PC-3 (cell line): ENCODE data around the gene TAS2R60.

ENCODE experiments used
- CTCF ChIP-seq: fragments of 300-600 bp; sonication (generic); conservative IDR thresholded peaks from 2 replicates; pipeline ENCODE4 v1.5.1; 2017; ENCODE audit warnings: antibody characterized with exemption, low read depth, mild to moderate bottlenecking, low read length
- EZH2 ChIP-seq: fragments of 300-600 bp; sonication (generic); IDR thresholded peaks from one replicate; pipeline ENCODE4 v1.6.1; 2017; ENCODE audit warnings: antibody characterized with exemption, mild to moderate bottlenecking, low read length; ENCODE audit not compliant: unreplicated experiment
- EZH2phosphoT487 ChIP-seq: fragments of 300-600 bp; sonication (generic); IDR thresholded peaks from 2 replicates; pipeline ENCODE4 v1.6.1; 2018; ENCODE audit warnings: mild to moderate bottlenecking, antibody characterized with exemption, low read length, borderline replicate concordance

- TF ChIP-seq CTCF (no peak), EZH2phosphoT487 (no peak), EZH2 (no peak)
Observed at GRCh38 chr7:143452495-143452894, 9.2 kb downstream of the TAS2R60 start.
